ENCODE results near the gene AGRN.

DNA sequence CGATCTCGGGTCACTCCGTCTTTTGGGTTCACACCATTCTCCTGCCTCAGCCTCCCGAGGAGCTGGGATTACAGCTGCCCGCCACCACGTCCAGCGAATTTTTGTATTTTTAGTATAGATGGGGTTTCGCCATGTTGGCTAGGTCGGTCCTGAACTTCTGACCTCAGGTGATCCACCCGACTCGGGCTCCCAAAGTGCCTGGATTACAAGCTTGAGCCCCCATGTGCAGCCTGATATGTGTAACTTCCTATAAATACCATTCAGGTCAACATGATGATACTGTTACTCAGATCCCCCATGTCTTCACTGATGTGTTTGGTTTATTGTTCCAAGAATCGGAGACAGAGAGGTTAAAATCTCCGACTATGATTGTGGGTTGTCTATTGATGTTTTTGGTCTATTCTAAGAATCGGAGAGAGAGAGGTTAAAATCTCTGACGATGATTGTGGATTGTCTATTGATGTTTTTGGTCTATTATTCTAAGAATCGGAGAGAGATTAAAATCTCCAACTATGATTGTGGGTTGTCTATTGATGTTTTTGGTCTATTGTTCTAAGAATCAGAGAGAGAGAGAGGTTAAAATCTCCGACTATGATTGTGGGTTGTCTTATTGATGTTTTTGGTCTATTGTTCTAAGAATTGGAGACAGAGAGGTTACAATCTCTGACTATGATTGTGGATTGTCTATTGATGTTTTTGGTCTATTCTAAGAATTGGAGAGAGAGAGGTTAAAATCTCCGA is 78.9 kb downstream of the AGRN start:
- no peak for TF ChIP-seq POLR2A (IDR thresholded peaks at IDR 0.05)
- TF ChIP-seq, protein P1, sequence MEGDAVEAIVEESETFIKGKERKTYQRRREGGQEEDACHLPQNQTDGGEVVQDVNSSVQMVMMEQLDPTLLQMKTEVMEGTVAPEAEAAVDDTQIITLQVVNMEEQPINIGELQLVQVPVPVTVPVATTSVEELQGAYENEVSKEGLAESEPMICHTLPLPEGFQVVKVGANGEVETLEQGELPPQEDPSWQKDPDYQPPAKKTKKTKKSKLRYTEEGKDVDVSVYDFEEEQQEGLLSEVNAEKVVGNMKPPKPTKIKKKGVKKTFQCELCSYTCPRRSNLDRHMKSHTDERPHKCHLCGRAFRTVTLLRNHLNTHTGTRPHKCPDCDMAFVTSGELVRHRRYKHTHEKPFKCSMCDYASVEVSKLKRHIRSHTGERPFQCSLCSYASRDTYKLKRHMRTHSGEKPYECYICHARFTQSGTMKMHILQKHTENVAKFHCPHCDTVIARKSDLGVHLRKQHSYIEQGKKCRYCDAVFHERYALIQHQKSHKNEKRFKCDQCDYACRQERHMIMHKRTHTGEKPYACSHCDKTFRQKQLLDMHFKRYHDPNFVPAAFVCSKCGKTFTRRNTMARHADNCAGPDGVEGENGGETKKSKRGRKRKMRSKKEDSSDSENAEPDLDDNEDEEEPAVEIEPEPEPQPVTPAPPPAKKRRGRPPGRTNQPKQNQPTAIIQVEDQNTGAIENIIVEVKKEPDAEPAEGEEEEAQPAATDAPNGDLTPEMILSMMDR (IDR thresholded peaks at IDR 0.05), result no peak
